ENCODE data around the gene BPIFB3. TPM values are rescaled to one million over a fixed set of nuclear protein-coding genes. Genes with fewer than 3 reads are reported as not detected.

BPIFB3 gene
- total and polyA plus RNA-seq, 3 donors from 2014 or later = 0.47 to 0.87 (median 0.74) TPM

DNA sequence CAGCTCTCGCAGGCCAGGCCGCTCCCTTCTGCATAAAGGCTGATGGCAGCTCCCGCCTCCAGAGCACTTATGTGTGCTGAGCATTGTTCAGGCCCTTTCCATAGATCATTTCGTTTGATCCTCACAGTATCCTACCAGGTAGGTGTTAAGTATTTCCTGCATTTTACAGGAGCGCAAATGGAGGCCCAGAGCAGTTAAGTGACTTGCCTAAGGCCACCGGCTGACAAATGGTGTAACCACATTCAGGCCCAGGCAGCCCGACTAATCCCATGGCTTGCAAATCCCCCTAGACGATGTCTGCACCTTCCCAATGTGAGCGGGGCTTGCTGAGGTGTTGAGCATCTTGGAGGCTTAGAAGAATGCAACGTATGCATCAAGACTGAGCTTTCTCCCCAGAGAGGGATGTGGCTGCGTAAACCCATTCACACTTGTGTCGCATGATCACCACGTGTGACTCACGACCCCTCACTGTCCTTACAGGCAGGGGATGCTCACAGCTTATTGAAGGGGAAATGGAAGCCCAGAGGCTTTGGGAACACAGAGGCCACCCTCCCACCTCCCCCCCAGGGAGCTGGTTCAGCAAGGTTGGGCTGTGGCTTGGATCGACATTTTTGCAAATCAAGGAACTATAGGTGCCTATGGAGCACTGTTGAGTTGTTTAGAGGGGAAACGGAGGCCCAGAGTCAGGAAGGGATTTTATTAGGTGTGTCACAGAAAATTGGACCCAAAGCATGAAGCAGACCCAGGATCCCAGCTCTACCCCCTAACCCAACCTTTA is 39.2 kb upstream of the BPIFB3 start:
- Histone ChIP-seq H3K27ac (no peak overlapping the region), H3K27me3 (no peaks in the 10 kb centered on the region), H3K4me3 (no peak overlapping the region), H3K4me1 (no peaks in the 10 kb centered on the region), H3K9me3 (no peaks in the 10 kb centered on the region), H3K36me3 (ENCODE audit: low read depth, missing control alignments) (no peaks in the 10 kb centered on the region)
- 80 to 82% methylated on average over 16 of the region's 16 CpGs for WGBS, 2 donors
- intact Hi-C loops (cut with DNase I; ENCODE audit: low total_unique reads) = no loop called here
- DNase-seq = no peak
- TF ChIP-seq, protein P1, sequence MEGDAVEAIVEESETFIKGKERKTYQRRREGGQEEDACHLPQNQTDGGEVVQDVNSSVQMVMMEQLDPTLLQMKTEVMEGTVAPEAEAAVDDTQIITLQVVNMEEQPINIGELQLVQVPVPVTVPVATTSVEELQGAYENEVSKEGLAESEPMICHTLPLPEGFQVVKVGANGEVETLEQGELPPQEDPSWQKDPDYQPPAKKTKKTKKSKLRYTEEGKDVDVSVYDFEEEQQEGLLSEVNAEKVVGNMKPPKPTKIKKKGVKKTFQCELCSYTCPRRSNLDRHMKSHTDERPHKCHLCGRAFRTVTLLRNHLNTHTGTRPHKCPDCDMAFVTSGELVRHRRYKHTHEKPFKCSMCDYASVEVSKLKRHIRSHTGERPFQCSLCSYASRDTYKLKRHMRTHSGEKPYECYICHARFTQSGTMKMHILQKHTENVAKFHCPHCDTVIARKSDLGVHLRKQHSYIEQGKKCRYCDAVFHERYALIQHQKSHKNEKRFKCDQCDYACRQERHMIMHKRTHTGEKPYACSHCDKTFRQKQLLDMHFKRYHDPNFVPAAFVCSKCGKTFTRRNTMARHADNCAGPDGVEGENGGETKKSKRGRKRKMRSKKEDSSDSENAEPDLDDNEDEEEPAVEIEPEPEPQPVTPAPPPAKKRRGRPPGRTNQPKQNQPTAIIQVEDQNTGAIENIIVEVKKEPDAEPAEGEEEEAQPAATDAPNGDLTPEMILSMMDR (IDR thresholded peaks at IDR 0.05) = no peak
- TF ChIP-seq POLR2A (IDR thresholded peaks at IDR 0.05) = no peak

DNA sequence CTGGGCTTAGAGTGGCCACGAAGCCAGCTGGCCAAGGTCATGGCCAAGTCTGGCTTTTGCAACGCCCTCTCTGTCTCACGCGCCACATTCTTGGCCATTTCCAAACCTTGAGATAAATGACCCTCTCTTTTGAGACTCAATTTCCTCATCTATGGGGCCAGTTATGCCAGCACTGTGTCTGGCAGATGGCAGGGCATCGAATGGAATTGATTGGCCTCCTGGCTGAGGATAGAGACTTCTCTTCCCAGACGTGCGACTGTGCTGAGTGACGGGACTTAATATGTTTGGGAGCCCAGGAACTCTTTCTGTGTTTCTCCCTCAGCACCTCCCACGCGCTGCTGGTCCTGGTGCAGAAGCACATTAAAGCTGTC is 38.6 kb upstream of the BPIFB3 start:
- DNase-seq = no peak
- Histone ChIP-seq H3K4me3 (no peak overlapping the region), H3K36me3 (ENCODE audit: low read depth, missing control alignments) (no peaks in the 10 kb centered on the region), H3K9me3 (no peaks in the 10 kb centered on the region), H3K27ac (no peak overlapping the region), H3K4me1 (no peaks in the 10 kb centered on the region), H3K27me3 (no peaks in the 10 kb centered on the region)
- intact Hi-C loops (cut with DNase I; ENCODE audit: low total_unique reads) = no loop called here
- 54 to 78% methylated on average over 7 to 10 of the region's 10 CpGs for WGBS, 2 donors
- TF ChIP-seq, protein P1 (IDR thresholded peaks at IDR 0.05) = no peak
- TF ChIP-seq POLR2A (IDR thresholded peaks at IDR 0.05) = no peak

DNA sequence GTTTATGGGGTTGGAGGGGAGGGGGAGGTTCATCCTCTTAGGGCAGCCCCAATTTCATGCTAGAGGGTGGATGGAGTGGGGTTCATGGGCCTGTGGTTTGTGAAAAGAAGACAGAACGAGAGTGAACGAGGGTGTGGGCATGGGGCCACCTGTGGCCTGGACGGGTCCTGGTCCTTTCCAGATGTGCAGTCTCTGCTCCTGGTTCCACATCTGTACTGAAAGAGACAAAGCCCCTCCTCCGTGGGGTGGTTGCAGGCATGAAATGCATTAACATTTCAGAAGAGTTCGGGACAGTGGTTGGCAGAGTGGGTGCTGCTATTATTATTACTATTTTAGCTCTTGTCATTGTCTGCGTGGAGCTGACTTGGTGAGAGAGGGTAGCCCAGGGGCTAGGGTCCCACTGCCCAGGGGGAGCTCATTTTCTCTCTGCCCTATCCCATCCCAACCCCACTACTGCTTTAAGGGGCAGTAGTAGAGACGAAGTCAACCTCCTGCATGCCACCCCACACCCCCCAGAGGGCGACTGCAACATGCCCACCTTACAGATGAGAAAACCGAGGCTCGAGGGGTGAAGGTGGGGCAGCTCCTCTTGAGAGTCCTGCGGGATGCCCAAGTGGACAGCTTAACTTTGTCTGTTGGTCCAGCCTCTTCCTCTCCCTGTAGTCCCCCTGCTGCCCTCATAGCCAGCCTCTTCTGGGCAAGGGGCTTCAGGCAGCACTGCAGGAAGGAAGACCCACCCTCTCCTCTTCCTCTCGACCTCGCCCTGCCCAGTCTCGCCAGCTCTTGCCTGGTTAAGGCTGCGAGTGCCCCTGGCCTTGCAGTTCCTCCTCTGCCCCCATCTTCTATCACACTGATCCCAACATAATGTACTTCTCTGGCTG is 37.8 kb upstream of the BPIFB3 start:
- Histone ChIP-seq H3K9me3 (no peaks in the 10 kb centered on the region), H3K27ac (no peak overlapping the region), H3K36me3 (ENCODE audit: low read depth, missing control alignments) (no peaks in the 10 kb centered on the region), H3K27me3 (no peaks in the 10 kb centered on the region), H3K4me3 (no peak overlapping the region), H3K4me1 (no peaks in the 10 kb centered on the region)
- DNase-seq = no peak
- intact Hi-C loops (cut with DNase I; ENCODE audit: low total_unique reads) = no loop called here
- WGBS, 2 donors = 76 to 80% methylated on average over 14 to 15 of the region's 15 CpGs
- no peak for TF ChIP-seq POLR2A (IDR thresholded peaks at IDR 0.05)
- TF ChIP-seq, protein P1 (IDR thresholded peaks at IDR 0.05) = no peak

DNA sequence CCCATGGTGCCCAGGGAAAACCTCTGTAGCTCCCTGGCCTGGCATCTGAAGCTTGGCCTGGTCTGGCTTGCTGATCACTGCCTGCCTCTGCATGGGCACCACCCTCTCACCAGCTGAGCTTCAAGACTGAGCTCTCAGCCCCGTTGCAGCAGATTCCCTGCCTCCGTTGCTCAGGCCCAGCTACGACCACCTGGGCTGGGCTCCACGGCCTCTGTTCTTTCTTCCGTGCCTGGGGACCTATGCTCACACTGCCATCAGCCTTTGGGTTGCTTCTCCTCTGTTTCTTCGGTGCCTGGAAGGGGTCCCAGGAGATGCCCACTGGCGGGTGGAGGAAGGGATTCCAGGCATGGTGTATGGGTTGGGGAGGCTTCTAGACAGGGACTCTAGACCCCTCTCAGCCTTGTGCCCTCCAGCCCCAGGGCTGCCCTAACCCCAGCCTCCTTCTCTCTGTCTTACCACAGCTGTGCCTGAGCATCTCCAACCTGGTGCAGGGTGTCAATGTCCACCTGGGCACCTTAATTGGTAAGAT is 37.1 kb upstream of the BPIFB3 start:
- Histone ChIP-seq H3K27ac (no peak overlapping the region), H3K27me3 (no peaks in the 10 kb centered on the region), H3K36me3 (ENCODE audit: low read depth, missing control alignments) (no peaks in the 10 kb centered on the region), H3K4me1 (no peaks in the 10 kb centered on the region), H3K9me3 (no peaks in the 10 kb centered on the region), H3K4me3 (no peak overlapping the region)
- intact Hi-C loops (cut with DNase I; ENCODE audit: low total_unique reads) = no loop called here
- no peak for DNase-seq
- 86 to 100% methylated on average over 2 to 7 of the region's 7 CpGs for WGBS, 2 donors
- no peak for TF ChIP-seq POLR2A (IDR thresholded peaks at IDR 0.05)
- TF ChIP-seq, protein P1 (IDR thresholded peaks at IDR 0.05) = no peak
